ENCODE results near the gene TMEM14A. TPM values are rescaled to one million over a fixed set of nuclear protein-coding genes. Genes with fewer than 3 reads are reported as not detected.
"Not testable (repeated sequence)": the region's sequence is repeated elsewhere in the genome, so short reads cannot be mapped to it uniquely, and the experiment has no call there.

Gene TMEM14A
- polyA plus RNA-seq, 4 donors = 46.3 to 57.6 (median 53.0) TPM

GRCh38 chr6:52693773-52694172 is 22.9 kb downstream of the TMEM14A start:
- no peak for DNase-seq (ENCODE audit: low read depth in 4 of 4, low spot score in 3 of 4)

GRCh38 chr6:52694404-52694803 is 23.5 kb downstream of the TMEM14A start:
- DNase-seq (ENCODE audit: low read depth in 4 of 4, low spot score in 3 of 4) = no peak

GRCh38 chr6:52696418-52696817 is 25.5 kb downstream of the TMEM14A start:
- DNase-seq (ENCODE audit: low read depth in 4 of 4, low spot score in 3 of 4) = no peak

GRCh38 chr6:52697903-52698302 is 27.0 kb downstream of the TMEM14A start:
- DNase-seq (ENCODE audit: low read depth in 4 of 4, low spot score in 3 of 4) = no peak

GRCh38 chr6:52704060-52704459 is 33.1 kb downstream of the TMEM14A start:
- DNase-seq (ENCODE audit: low read depth in 4 of 4, low spot score in 3 of 4) = no peak

- DNase-seq (ENCODE audit: low read depth in 4 of 4, low spot score in 3 of 4) = not testable (repeated sequence)
Observed at GRCh38 chr6:52704781-52705502, 34.0 kb downstream of the TMEM14A start.

- DNase-seq (ENCODE audit: low read depth in 4 of 4, low spot score in 3 of 4) = no peak
Observed at GRCh38 chr6:52706001-52706400, 35.1 kb downstream of the TMEM14A start.

- no peak for DNase-seq (ENCODE audit: low read depth in 4 of 4, low spot score in 3 of 4)
Observed at GRCh38 chr6:52707963-52708680, 37.2 kb downstream of the TMEM14A start.

GRCh38 chr6:52712136-52712535 is 41.2 kb downstream of the TMEM14A start:
- no peak for DNase-seq (ENCODE audit: low read depth in 4 of 4, low spot score in 3 of 4)

- not testable (repeated sequence) for DNase-seq (ENCODE audit: low read depth in 4 of 4, low spot score in 3 of 4)
Observed at GRCh38 chr6:52714761-52715160, 43.8 kb downstream of the TMEM14A start.

- no peak for DNase-seq (ENCODE audit: low read depth in 4 of 4, low spot score in 3 of 4)
Observed at GRCh38 chr6:52718550-52718949, 47.6 kb downstream of the TMEM14A start.

GRCh38 chr6:52720321-52720720 is 49.4 kb downstream of the TMEM14A start:
- no peak for DNase-seq (ENCODE audit: low read depth in 4 of 4, low spot score in 3 of 4)

- DNase-seq (ENCODE audit: low read depth in 4 of 4, low spot score in 3 of 4) = no peak
Observed at GRCh38 chr6:52724042-52724405, 53.1 kb downstream of the TMEM14A start.

- DNase-seq (ENCODE audit: low read depth in 4 of 4, low spot score in 3 of 4) = peak in 2 of 4 donors; percentile 12 to 32
Observed at GRCh38 chr6:52724406-52725121, 53.7 kb downstream of the TMEM14A start.

- no peak for DNase-seq (ENCODE audit: low read depth in 4 of 4, low spot score in 3 of 4)
Observed at GRCh38 chr6:52725143-52725534, 54.2 kb downstream of the TMEM14A start.

- no peak for DNase-seq (ENCODE audit: low read depth in 4 of 4, low spot score in 3 of 4)
Observed at GRCh38 chr6:52725535-52726192, 54.8 kb downstream of the TMEM14A start.

GRCh38 chr6:52726193-52726542 is 55.3 kb downstream of the TMEM14A start:
- DNase-seq (ENCODE audit: low read depth in 4 of 4, low spot score in 3 of 4) = no peak

- no peak for DNase-seq (ENCODE audit: low read depth in 4 of 4, low spot score in 3 of 4)
Observed at GRCh38 chr6:52726741-52727535, 56.0 kb downstream of the TMEM14A start.

- DNase-seq (ENCODE audit: low read depth in 4 of 4, low spot score in 3 of 4) = no peak
Observed at GRCh38 chr6:52727908-52728307, 57.0 kb downstream of the TMEM14A start.

GRCh38 chr6:52728394-52728793 is 57.5 kb downstream of the TMEM14A start:
- no peak for DNase-seq (ENCODE audit: low read depth in 4 of 4, low spot score in 3 of 4)

Measured in left renal pelvis (tissue), 4 donors.